NCI-H2171 treated with DMSO at 0.1 percent for 48 hours (cell line): ENCODE measurements around the gene ZDHHC19.
"Not testable (repeated sequence)": the region's sequence is repeated elsewhere in the genome, so short reads cannot be mapped to it uniquely, and the experiment has no call there.

Experiments used
- DNase-seq: peaks from one replicate; lab custom pipeline; 2025; lab: John Stamatoyannopoulos, UW

The ZDHHC19 gene

GRCh38 chr3:196177567-196177966, 33.6 kb downstream of the ZDHHC19 start:
- no peak for DNase-seq

GRCh38 chr3:196175722-196176121, 35.5 kb downstream of the ZDHHC19 start:
- DNase-seq: no peak

- DNase-seq: no peak
These were observed 36.0 kb downstream of the ZDHHC19 start for GRCh38 chr3:196175116-196175625.

GRCh38 chr3:196174652-196175051, 36.5 kb downstream of the ZDHHC19 start:
- no peak for DNase-seq

GRCh38 chr3:196170296-196170695, 40.9 kb downstream of the ZDHHC19 start:
- not testable (repeated sequence) for DNase-seq

GRCh38 chr3:196169836-196170240, 41.4 kb downstream of the ZDHHC19 start:
- no peak for DNase-seq

- peak; percentile 91 for DNase-seq
These were observed 42.3 kb downstream of the ZDHHC19 start for GRCh38 chr3:196168808-196169391.

GRCh38 chr3:196166741-196167140, 44.5 kb downstream of the ZDHHC19 start:
- DNase-seq: no peak

GRCh38 chr3:196165850-196166249, 45.4 kb downstream of the ZDHHC19 start:
- DNase-seq: no peak

GRCh38 chr3:196165006-196165575, 46.1 kb downstream of the ZDHHC19 start:
- not testable (repeated sequence) for DNase-seq

GRCh38 chr3:196164576-196164975, 46.6 kb downstream of the ZDHHC19 start:
- DNase-seq: no peak

- no peak for DNase-seq
These were observed 47.3 kb downstream of the ZDHHC19 start for GRCh38 chr3:196163666-196164493.

- no peak for DNase-seq
These were observed 48.0 kb downstream of the ZDHHC19 start for GRCh38 chr3:196163212-196163611.

- DNase-seq: peak; percentile 12
These were observed 48.5 kb downstream of the ZDHHC19 start for GRCh38 chr3:196162679-196163078.

GRCh38 chr3:196159952-196160804, 51.0 kb downstream of the ZDHHC19 start:
- DNase-seq: no peak

GRCh38 chr3:196159526-196159925, 51.7 kb downstream of the ZDHHC19 start:
- DNase-seq: no peak

- DNase-seq: no peak
These were observed 55.0 kb downstream of the ZDHHC19 start for GRCh38 chr3:196156160-196156559.

GRCh38 chr3:196150481-196150880, 60.7 kb downstream of the ZDHHC19 start:
- no peak for DNase-seq

- no peak for DNase-seq
These were observed 61.3 kb downstream of the ZDHHC19 start for GRCh38 chr3:196149831-196150301.

GRCh38 chr3:196149375-196149774, 61.8 kb downstream of the ZDHHC19 start:
- no peak for DNase-seq
